ENCODE results near the gene CCRL2. TPM values are rescaled to one million over a fixed set of nuclear protein-coding genes. Genes with fewer than 3 reads are reported as not detected.

CCRL2 gene
- total RNA-seq, 4 donors from 2014 or later, result 13.5 to 21.2 (median 16.0) TPM; not detected in 1

- Histone ChIP-seq H3K4me1 (peaks cover 0 to 17% (median 0%) of the 10 kb centered on the region in 4 donors), H3K9me3 (no peaks in the 10 kb centered on the region), H3K36me3 (no peaks in the 10 kb centered on the region), H3K27ac (peak overlapping the region in 2 of 4 donors; percentile 10 to 49), H3K27me3 (no peaks in the 10 kb centered on the region), H3K4me3 (no peak overlapping the region)
- no peak for DNase-seq
- TF ChIP-seq CTCF (IDR thresholded peaks at IDR 0.05) (no peak), POLR2A (IDR thresholded peaks at IDR 0.05) (no peak)
Measured at GRCh38 chr3:46361408-46362283, 45.4 kb upstream of the CCRL2 start.

GRCh38 chr3:46365041-46365440 lies 42.0 kb upstream of the CCRL2 start:
- H3K4me3 ChIP-seq, result no peak overlapping the region
- no peak for DNase-seq
- TF ChIP-seq CTCF (IDR thresholded peaks at IDR 0.05), result no peak
- no peak for TF ChIP-seq POLR2A (IDR thresholded peaks at IDR 0.05)
- H3K27ac ChIP-seq, result no peak overlapping the region
- peaks cover 0 to 12% (median 0%) of the 10 kb centered on the region in 4 donors for H3K4me1 ChIP-seq
- H3K9me3 ChIP-seq, result no peaks in the 10 kb centered on the region
- H3K27me3 ChIP-seq, result no peaks in the 10 kb centered on the region
- H3K36me3 ChIP-seq, result no peaks in the 10 kb centered on the region

- no peak overlapping the region for H3K27ac ChIP-seq
- TF ChIP-seq POLR2A (IDR thresholded peaks at IDR 0.05) (no peak), CTCF (IDR thresholded peaks at IDR 0.05) (no peak)
Measured at GRCh38 chr3:46365737-46366524, 41.1 kb upstream of the CCRL2 start.

GRCh38 chr3:46367811-46368210 lies 39.2 kb upstream of the CCRL2 start:
- no peaks in the 10 kb centered on the region for H3K36me3 ChIP-seq
- no peak for TF ChIP-seq POLR2A (IDR thresholded peaks at IDR 0.05)
- TF ChIP-seq CTCF (IDR thresholded peaks at IDR 0.05), result no peak
- no peaks in the 10 kb centered on the region for H3K27me3 ChIP-seq
- no peak overlapping the region for H3K4me3 ChIP-seq
- no peaks in the 10 kb centered on the region for H3K4me1 ChIP-seq
- H3K9me3 ChIP-seq, result no peaks in the 10 kb centered on the region
- H3K27ac ChIP-seq, result peak overlapping the region in 1 of 4 donors; percentile 53
- no peak for DNase-seq

More at GRCh38 chr3:46365737-46366524, 41.1 kb upstream of the CCRL2 start:
- Histone ChIP-seq H3K27me3 (no peaks in the 10 kb centered on the region), H3K36me3 (no peaks in the 10 kb centered on the region), H3K9me3 (no peaks in the 10 kb centered on the region), H3K4me3 (no peak overlapping the region), H3K4me1 (peaks cover 0 to 3% (median 0%) of the 10 kb centered on the region in 4 donors)
- DNase-seq, result no peak

GRCh38 chr3:46368569-46368968 lies 38.5 kb upstream of the CCRL2 start:
- peak in 2 of 3 donors; percentile 74 to 91 for DNase-seq
- peak overlapping the region; percentile 50 to 58 (median 56) for H3K27ac ChIP-seq

More at GRCh38 chr3:46368569-46368968, 38.5 kb upstream of the CCRL2 start:
- no peaks in the 10 kb centered on the region for H3K4me1 ChIP-seq
- H3K36me3 ChIP-seq, result no peaks in the 10 kb centered on the region
- H3K9me3 ChIP-seq, result no peaks in the 10 kb centered on the region
- no peak overlapping the region for H3K4me3 ChIP-seq
- TF ChIP-seq CTCF (IDR thresholded peaks at IDR 0.05) (peak; percentile 23 to 69 (median 54)), POLR2A (IDR thresholded peaks at IDR 0.05) (no peak)
- H3K27me3 ChIP-seq, result no peaks in the 10 kb centered on the region
